ENCODE data around the gene TMEM151B.
"Not testable (repeated sequence)": the region's sequence is repeated elsewhere in the genome, so short reads cannot be mapped to it uniquely, and the experiment has no call there.

TMEM151B gene

GRCh38 chr6:44339763-44340625 is 69.7 kb downstream of the TMEM151B start:
- no peak for DNase-seq

DNA sequence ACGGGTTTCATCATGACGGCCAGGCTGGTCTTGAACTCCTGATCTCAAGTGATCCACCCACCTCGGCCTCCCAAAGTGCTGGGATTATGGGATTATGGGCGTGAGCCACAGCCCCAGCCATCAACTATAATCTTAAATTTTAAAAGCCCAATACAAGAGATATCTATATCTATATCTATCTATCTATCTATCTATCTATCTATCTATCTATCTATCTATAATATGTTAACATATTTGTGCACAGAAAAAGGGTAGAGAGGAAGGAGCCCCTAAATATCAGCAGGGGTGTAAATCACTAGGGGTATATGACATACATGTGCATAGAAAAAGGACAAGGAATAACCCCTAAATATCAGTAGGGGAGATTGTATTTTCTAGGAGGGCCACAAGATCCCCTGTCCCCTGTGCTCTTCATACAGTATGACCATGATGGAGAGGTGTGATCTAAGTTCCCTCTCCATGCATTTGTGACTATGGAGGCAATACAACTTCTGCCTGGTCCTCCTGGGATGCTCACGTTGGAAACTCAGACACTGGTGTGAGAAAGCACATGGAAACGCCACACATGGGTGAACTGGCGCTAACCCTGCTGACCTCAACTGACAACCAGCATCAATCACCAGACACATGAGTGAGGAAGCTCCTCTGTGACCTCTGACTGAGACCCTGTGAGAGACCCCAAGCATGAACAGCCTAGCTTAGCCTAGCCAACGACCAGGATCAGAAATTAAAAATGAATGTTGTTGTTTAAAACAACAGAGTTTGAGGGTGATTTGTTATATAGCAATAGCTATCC is 71.0 kb downstream of the TMEM151B start:
- no peak for DNase-seq

DNA sequence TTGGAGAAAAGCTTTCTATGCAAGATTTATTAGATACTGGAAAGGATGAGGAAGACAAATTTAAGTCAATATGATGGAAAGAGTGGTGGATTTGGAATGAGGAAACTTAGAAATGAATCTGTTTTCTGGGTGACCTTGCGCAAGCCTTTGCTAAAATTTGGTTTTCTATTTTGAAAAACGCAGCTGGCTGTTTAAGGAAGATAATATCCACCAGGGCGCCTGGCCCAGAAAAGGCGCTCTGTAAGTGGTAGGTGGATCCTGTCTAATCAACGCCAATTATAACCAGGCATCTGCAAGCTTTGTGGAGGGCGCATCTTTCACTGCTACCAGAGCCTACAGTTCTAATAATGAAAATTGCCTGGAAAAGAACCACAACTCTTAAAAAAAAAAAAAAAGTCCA is 71.8 kb downstream of the TMEM151B start:
- no peak for DNase-seq

GRCh38 chr6:44342489-44342888 is 72.2 kb downstream of the TMEM151B start, which contains the start of gene SPATS1:
Gene SPATS1 (plus strand): TSS chr6:44342650. CDS start chr6:44343096, 446 bp downstream.
- no peak for DNase-seq

DNA sequence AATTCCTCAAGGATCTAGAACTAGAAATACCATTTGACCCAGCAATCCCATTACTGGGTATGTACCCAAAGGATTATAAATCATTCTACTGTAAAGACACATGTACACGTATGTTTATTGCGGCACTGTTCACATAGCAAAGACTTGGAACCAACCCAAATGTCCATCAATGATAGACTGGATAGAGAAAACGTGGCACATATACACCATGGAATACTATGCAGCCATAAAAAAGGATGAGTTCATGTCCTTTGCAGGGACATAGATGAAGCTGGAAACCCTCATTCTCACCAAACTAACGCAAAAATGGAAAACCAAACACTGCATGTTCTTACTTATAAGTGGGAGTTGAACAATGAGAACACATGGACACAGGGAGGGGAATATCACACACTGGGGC is 76.6 kb downstream of the TMEM151B start:
- DNase-seq: not testable (repeated sequence)

- no peak for DNase-seq
Measured at GRCh38 chr6:44349904-44350649, 79.8 kb downstream of the TMEM151B start.

- DNase-seq: not testable (repeated sequence)
Measured at GRCh38 chr6:44350650-44350994, 80.4 kb downstream of the TMEM151B start.

GRCh38 chr6:44352259-44352658 is 82.0 kb downstream of the TMEM151B start:
- DNase-seq: no peak

DNA sequence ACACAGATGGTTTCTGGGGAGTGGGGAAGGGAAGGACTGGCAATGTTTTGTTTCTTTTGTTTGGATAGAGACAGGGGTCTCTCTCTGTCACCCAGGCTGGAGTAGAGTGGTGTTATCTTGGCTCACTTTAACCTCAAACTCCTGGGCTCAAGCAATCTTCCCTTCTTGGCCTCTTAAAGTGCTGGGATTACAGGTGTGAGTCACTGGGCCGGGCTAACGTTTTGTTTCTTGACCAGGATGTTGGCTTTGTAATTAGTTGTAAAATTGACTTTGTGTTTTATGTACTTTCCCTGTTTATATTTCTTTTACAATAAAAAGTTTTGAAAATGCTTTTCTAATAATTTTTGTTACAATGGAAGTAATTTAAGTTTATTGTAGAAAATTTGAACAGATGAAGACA is 83.1 kb downstream of the TMEM151B start:
- no peak for DNase-seq

DNA sequence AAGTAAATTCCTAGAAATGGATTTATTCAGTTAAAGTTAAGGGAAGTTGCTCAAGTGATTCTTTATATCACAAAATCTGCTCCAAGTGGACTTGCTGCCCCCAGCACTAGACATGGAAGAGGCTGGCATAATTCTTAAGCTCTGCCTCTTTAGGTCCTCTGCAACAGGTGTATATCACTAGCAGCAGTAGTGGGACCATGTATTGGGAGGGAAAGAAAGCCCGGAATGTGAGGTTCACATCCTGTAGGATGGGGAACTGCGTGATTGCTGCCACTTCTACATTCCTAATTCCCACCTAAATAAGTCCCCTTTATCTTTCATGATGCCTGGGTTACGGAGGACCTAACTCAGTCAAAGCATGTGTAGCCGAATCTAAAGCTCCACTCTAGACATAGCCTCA is 85.4 kb downstream of the TMEM151B start:
- no peak for DNase-seq

DNA sequence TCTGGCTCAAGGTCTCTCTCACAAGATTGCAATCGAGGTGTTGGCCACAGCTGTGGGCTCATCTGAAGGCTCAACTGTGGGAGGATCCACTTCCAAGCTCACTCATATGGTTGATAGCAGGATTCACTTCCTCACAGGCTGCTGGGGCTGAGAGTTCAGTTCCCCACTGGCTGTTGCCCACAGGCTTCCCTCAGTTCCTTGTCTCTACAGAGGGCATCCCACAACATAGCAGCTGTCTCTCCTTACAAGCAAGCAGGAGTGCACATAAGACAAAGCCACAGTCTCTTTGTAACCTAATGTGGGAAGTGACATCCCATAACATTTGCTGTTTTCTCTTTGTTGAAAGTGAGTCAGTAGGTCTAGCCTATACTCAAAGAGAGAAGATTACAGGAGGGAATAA is 86.2 kb downstream of the TMEM151B start:
- no peak for DNase-seq
